HepG2 (cell line): ENCODE measurements around the gene IFI30. TPM values are rescaled to one million over a fixed set of nuclear protein-coding genes. Genes with fewer than 3 reads are reported as not detected.

Experiments
- ATAC-seq: fragments of 200-7000 bp; cut with Tn5 transposase; 3 replicates; pipeline ENCODE4 v1.9.1; 2020; ENCODE audit warnings: mild to moderate bottlenecking, moderate library complexity
- BruUV-seq: library from RNA; stranded (reverse); fragments of 400-500 nt; replicated peaks from 2 replicates; lab custom pipeline; 2021; lab: Mats Ljungman, UMichigan
- CTCF ChIA-PET: fragments of 300-600 bp; formaldehyde crosslinking; extraction: SDS; loops from one replicate; lab custom pipeline; 2021; ENCODE audit warnings: low total read pairs, inconsistent platforms, low intra/inter-chr PET ratio; lab: Yijun Ruan, JAX
- POLR2A ChIA-PET: fragments of 350-600 bp; sonication (Branson Sonifier 250); formaldehyde crosslinking; loops from one replicate; lab custom pipeline; 2020; ENCODE audit warnings: antibody characterized with exemption, inconsistent platforms; lab: Yijun Ruan, JAX
- DNase-seq: peaks from one replicate; pipeline ENCODE4 v3.0.0-alpha.2; 2015; ENCODE audit warnings: low spot score
- FAIRE-seq: peaks from 3 replicates; lab custom pipeline; 2011; peaks lifted over from hg19 to GRCh38; lab: Jason Lieb, UNC
- H2AFZ ChIP-seq: one replicate; pipeline ENCODE4 v1.6.1; 2011; ENCODE audit warnings: low read length, inconsistent platforms
- H3K27ac ChIP-seq: fragments of 300-600 bp; 3 replicates; pipeline ENCODE4 v1.8.0; 2011; ENCODE audit warnings: mixed run types, mild to moderate bottlenecking, mixed read lengths, low read length, inconsistent platforms; ENCODE audit not compliant: insufficient read depth; ENCODE audit errors: extremely low read length
- H3K27me3 ChIP-seq, 2 experiments: fragments of 200-600 bp in 1 of 2; 2 replicates in 1 of 2; 3 replicates in 1 of 2; pipeline versions ENCODE4 v1.6.0 to v1.8.0; 2011; ENCODE audit warnings: low read length in 2 of 2, mild to moderate bottlenecking in 2 of 2, moderate library complexity in 2 of 2, inconsistent platforms in 1 of 2; ENCODE audit not compliant: insufficient read depth in 2 of 2, control insufficient read depth in 1 of 2
- H3K36me3 ChIP-seq, 2 experiments: fragments of 200-600 bp in 1 of 2; replicated peaks in 1 of 2; 2 replicates in 1 of 2; 3 replicates in 1 of 2; pipeline versions ENCODE4 v1.5.1 to v1.8.0; 2011; ENCODE audit warnings: low read length in 2 of 2, inconsistent platforms in 1 of 2; ENCODE audit not compliant: insufficient read depth in 2 of 2, control insufficient read depth in 1 of 2
- H3K4me1 ChIP-seq: 2 replicates; pipeline ENCODE4 v1.5.1; 2012; ENCODE audit warnings: low read length, inconsistent platforms; ENCODE audit not compliant: insufficient read depth
- H3K4me2 ChIP-seq: 2 replicates; pipeline ENCODE4 v1.6.0; 2011; ENCODE audit warnings: low read depth, low read length, inconsistent platforms
- H3K4me3 ChIP-seq, 3 experiments: fragments of 200-600 bp in 1 of 3; sonication (generic), shearing (Covaris generic) in 1 of 3; replicated peaks in 1 of 3; 2 replicates each; pipeline ENCODE4 v1.5.1; 2011 to 2016; ENCODE audit warnings: low read length in 3 of 3, inconsistent platforms in 2 of 3, low read depth in 2 of 3, mild to moderate bottlenecking in 2 of 3, control low read depth in 1 of 3, mixed read lengths in 1 of 3; ENCODE audit not compliant: insufficient read depth in 1 of 3
- H3K79me2 ChIP-seq: one replicate; pipeline ENCODE4 v1.6.1; 2011; ENCODE audit warnings: low read length, inconsistent platforms; ENCODE audit not compliant: insufficient read depth
- H3K9ac ChIP-seq: 2 replicates; pipeline ENCODE4 v1.6.0; 2011; ENCODE audit warnings: mild to moderate bottlenecking, low read depth, low read length, inconsistent platforms; ENCODE audit not compliant: insufficient read depth
- H3K9me3 ChIP-seq: 2 replicates; pipeline ENCODE4 v1.5.1; 2012; ENCODE audit warnings: mild to moderate bottlenecking, low read length
- H4K20me1 ChIP-seq: 2 replicates; pipeline ENCODE4 v1.6.0; 2011; ENCODE audit warnings: inconsistent platforms, mild to moderate bottlenecking, low read length, moderate library complexity; ENCODE audit not compliant: insufficient read depth
- ADNP ChIP-seq: sonication (generic); formaldehyde crosslinking; IDR thresholded peaks from 2 replicates; pipeline ENCODE4 v1.4.0; 2020; ENCODE audit warnings: missing genetic modification reagents
- AKAP8 ChIP-seq: sonication (generic); formaldehyde crosslinking; IDR thresholded peaks from 2 replicates; pipeline ENCODE4 v1.5.1; 2020; ENCODE audit warnings: mild to moderate bottlenecking, missing genetic modification reagents
- ATF2 ChIP-seq: sonication (generic); formaldehyde crosslinking; IDR thresholded peaks from 2 replicates; pipeline ENCODE4 v1.4.0; 2020; ENCODE audit warnings: missing genetic modification reagents
- CHD4 ChIP-seq: fragments of 200-600 bp; sonication (generic); IDR thresholded peaks from 2 replicates; pipeline ENCODE4 v1.7.0; 2017; ENCODE audit warnings: mild to moderate bottlenecking, low read length, borderline replicate concordance
- GATAD1 ChIP-seq: IDR thresholded peaks from 2 replicates; pipeline ENCODE4 v1.6.1; 2016; ENCODE audit warnings: missing genetic modification reagents, missing compliant biosample characterization
- HDAC2 ChIP-seq: sonication (generic); formaldehyde crosslinking; IDR thresholded peaks from 2 replicates; pipeline ENCODE4 v1.4.0; 2020; ENCODE audit warnings: missing genetic modification reagents
- IKZF4 ChIP-seq: sonication (generic); formaldehyde crosslinking; IDR thresholded peaks from 2 replicates; pipeline ENCODE4 v1.5.1; 2020; ENCODE audit warnings: borderline replicate concordance, mild to moderate bottlenecking, low read depth, missing genetic modification reagents; ENCODE audit errors: not compliant biosample characterization
- NR2F2 ChIP-seq: IDR thresholded peaks from 2 replicates; pipeline ENCODE4 v1.6.1; 2012; ENCODE audit warnings: low read depth, inconsistent platforms, borderline replicate concordance
- REST ChIP-seq, 2 experiments: IDR thresholded peaks; 2 replicates each; pipeline ENCODE4 v1.6.1; 2011 to 2012; ENCODE audit warnings: low read length in 2 of 2, borderline replicate concordance in 1 of 2, low read depth in 1 of 2, mild to moderate bottlenecking in 1 of 2, moderate library complexity in 1 of 2
- ZBTB1 ChIP-seq: sonication (generic); formaldehyde crosslinking; IDR thresholded peaks from 2 replicates; pipeline ENCODE4 v1.4.0; 2020; ENCODE audit warnings: missing genetic modification reagents, borderline replicate concordance
- ZBTB37 ChIP-seq: sonication (generic); formaldehyde crosslinking; IDR thresholded peaks from 2 replicates; pipeline ENCODE4 v1.4.0; 2020; ENCODE audit warnings: mild to moderate bottlenecking, missing genetic modification reagents
- ZBTB43 ChIP-seq: sonication (generic); formaldehyde crosslinking; conservative IDR thresholded peaks from 2 replicates; pipeline ENCODE4 v1.4.0; 2020; ENCODE audit warnings: missing genetic modification reagents
- ZMYM2 ChIP-seq: sonication (generic); formaldehyde crosslinking; IDR thresholded peaks from 2 replicates; pipeline ENCODE4 v1.8.0; 2022; ENCODE audit warnings: mild to moderate bottlenecking, missing genetic modification reagents
- ZNF629 ChIP-seq: sonication (generic); formaldehyde crosslinking; conservative IDR thresholded peaks from 2 replicates; pipeline ENCODE4 v1.5.0; 2020; ENCODE audit warnings: missing genetic modification reagents
- ZNF75D ChIP-seq: sonication (generic); formaldehyde crosslinking; IDR thresholded peaks from 2 replicates; pipeline ENCODE4 v1.8.1; 2023; ENCODE audit warnings: missing genetic modification reagents, mild to moderate bottlenecking, borderline replicate concordance
- WGBS: methylation state at CpG from one replicate; pipeline ENCODE4 v1.1.6; 2017; ENCODE audit warnings: low lambda C conversion rate; 5-methylcytosine and 5-hydroxymethylcytosine counted together
- in situ Hi-C: cut with HindIII; loops from 2 replicates; pipeline ENCODE4 v1.10.0; 2017; ENCODE audit warnings: low pct_unique_long_range_greater_than_20kb; ENCODE audit not compliant: extremely low pct_ligation_motif_present
- intact Hi-C: fragments of 100-400 bp; cut with micrococcal nuclease; formaldehyde crosslinking; loops from one replicate; pipeline ENCODE4 v1.10.0; 2022; ENCODE audit not compliant: unreplicated experiment
- polyA plus RNA-seq, 8 experiments: library from polyadenylated mRNA; depleted of rRNA in 3 of 8; stranded (reverse) in 7 of 8; unstranded in 1 of 8; fragments of >200 nt; fragmentation: Illumina TruSeq in 4 of 8; extraction: Trizol in 4 of 8; gene quantifications; 2 replicates each; pipeline versions ENCODE4 v1.2.1 to v1.2.3, GENCODE V29; 2011 to 2016; ENCODE audit warnings: low read depth in 4 of 8, missing spikeins in 1 of 8, mixed read lengths in 1 of 8; ENCODE audit not compliant: insufficient read depth in 1 of 8
- total RNA-seq, 5 experiments: library from RNA; depleted of rRNA; stranded (reverse); fragments of >200 nt; fragmentation: Illumina TruSeq; extraction: Trizol; gene quantifications; 2 replicates each; pipeline ENCODE4 v1.2.3, GENCODE V29; 2016; ENCODE audit warnings: low read depth in 1 of 5

IFI30 gene
- total and polyA plus RNA-seq, 2 of the 13 experiments (the other 11 are each of a cell fraction or from before 2014, with no cell fraction given) = 25.0 to 79.4 TPM

GRCh38 chr19:18172331-18173053 is 1.1 kb upstream of the IFI30 start:
- Histone ChIP-seq H3K79me2 (no peaks in the 10 kb centered on the region), H3K9me3 (no peaks in the 10 kb centered on the region), H3K9ac (no peak overlapping the region), H3K4me1 (peaks cover 14% of the 10 kb centered on the region), H3K36me3 (peaks cover 6 to 19% of the 10 kb centered on the region in 2 experiments; a peak in 4 of 5 replicates), H2AFZ (no peak overlapping the region), H3K4me3 (no peak overlapping the region), H3K4me2 (no peak overlapping the region), H3K27me3 (no peaks in the 10 kb centered on the region), H4K20me1 (0 out of 2 replicates have a peak, but pooled peaks cover 3% of the 10 kb centered on the region), H3K27ac (no peak overlapping the region)
- FAIRE-seq = no peak
- POLR2A ChIA-PET = interaction anchor here (0.9 to 1.7 kb wide), 2 partner anchors 13 to 20 kb away, joined by 3 to 4 read pairs; partner anchors contain the start of gene MPV17L2
- BruUV-seq = no TSS peak
- WGBS = 97% methylated on average over 7 of the region's 7 CpGs
- in situ Hi-C loops = loop anchor here (10.0 kb wide), 1 partner anchor 168 kb away; the partner anchor contains the start of gene ARRDC2
- TF ChIP-seq ZNF629 (CRISPR knock-in tag) (peak; percentile 95), REST (IDR thresholded peaks at IDR 0.05; ENCODE audit: borderline replicate concordance in 1 of 2, low read depth in 1 of 2, low read length in 2 of 2) (no peak), HDAC2 (CRISPR knock-in tag) (no peak), ATF2 (CRISPR knock-in tag) (no peak), ZBTB1 (CRISPR knock-in tag) (no peak), NR2F2 (no peak), ZBTB43 (CRISPR knock-in tag) (no peak), AKAP8 (CRISPR knock-in tag) (no peak), ZNF75D (CRISPR knock-in tag) (no peak), ADNP (CRISPR knock-in tag) (peak; percentile 55; the same call in 1 of the 2 replicates), GATAD1 (no peak), ZMYM2 (CRISPR knock-in tag) (no peak), IKZF4 (CRISPR knock-in tag) (no peak), CHD4 (peak; percentile 69; the same call in 1 of the 2 replicates), ZBTB37 (CRISPR knock-in tag) (no peak)
- ATAC-seq = no peak
- DNase-seq = no peak
- CTCF ChIA-PET = no interaction called here
- intact Hi-C loops = no loop called here
